Measurements from ENCODE around the gene VWF.
"Not testable (repeated sequence)": the region's sequence is repeated elsewhere in the genome, so short reads cannot be mapped to it uniquely, and the experiment has no call there.

Gene VWF

GRCh38 chr12:6104842-6105241, 19.6 kb downstream of the VWF start:
- no peak for DNase-seq (ENCODE audit: low read depth, low spot score)

- DNase-seq (ENCODE audit: low read depth, low spot score): no peak
Measured at GRCh38 chr12:6104027-6104426, 20.4 kb downstream of the VWF start.

GRCh38 chr12:6102021-6102420, 22.4 kb downstream of the VWF start:
- DNase-seq (ENCODE audit: low read depth, low spot score): not testable (repeated sequence)

- no peak for DNase-seq (ENCODE audit: low read depth, low spot score)
Measured at GRCh38 chr12:6099316-6099715, 25.2 kb downstream of the VWF start.

GRCh38 chr12:6097411-6097810, 27.1 kb downstream of the VWF start:
- no peak for DNase-seq (ENCODE audit: low read depth, low spot score)

GRCh38 chr12:6096527-6096926, 27.9 kb downstream of the VWF start:
- no peak for DNase-seq (ENCODE audit: low read depth, low spot score)

GRCh38 chr12:6095269-6095668, 29.2 kb downstream of the VWF start:
- DNase-seq (ENCODE audit: low read depth, low spot score): no peak

GRCh38 chr12:6093764-6094163, 30.7 kb downstream of the VWF start:
- DNase-seq (ENCODE audit: low read depth, low spot score): no peak

- no peak for DNase-seq (ENCODE audit: low read depth, low spot score)
Measured at GRCh38 chr12:6092784-6093722, 31.4 kb downstream of the VWF start.

- no peak for DNase-seq (ENCODE audit: low read depth, low spot score)
Measured at GRCh38 chr12:6091786-6092566, 32.5 kb downstream of the VWF start.

GRCh38 chr12:6090803-6091202, 33.7 kb downstream of the VWF start:
- DNase-seq (ENCODE audit: low read depth, low spot score): no peak

GRCh38 chr12:6088921-6089747, 35.3 kb downstream of the VWF start:
- no peak for DNase-seq (ENCODE audit: low read depth, low spot score)

GRCh38 chr12:6086316-6086715, 38.2 kb downstream of the VWF start:
- DNase-seq (ENCODE audit: low read depth, low spot score): no peak

- DNase-seq (ENCODE audit: low read depth, low spot score): no peak
Measured at GRCh38 chr12:6085841-6086240, 38.6 kb downstream of the VWF start.

- DNase-seq (ENCODE audit: low read depth, low spot score): no peak
Measured at GRCh38 chr12:6084969-6085450, 39.5 kb downstream of the VWF start.

- DNase-seq (ENCODE audit: low read depth, low spot score): no peak
Measured at GRCh38 chr12:6084261-6084968, 40.1 kb downstream of the VWF start.

- DNase-seq (ENCODE audit: low read depth, low spot score): no peak
Measured at GRCh38 chr12:6083601-6084000, 40.9 kb downstream of the VWF start.

- DNase-seq (ENCODE audit: low read depth, low spot score): no peak
Measured at GRCh38 chr12:6082613-6083012, 41.9 kb downstream of the VWF start.

GRCh38 chr12:6080149-6081045, 44.1 kb downstream of the VWF start:
- DNase-seq (ENCODE audit: low read depth, low spot score): no peak
